Choroid plexus epithelial cell (primary cell): ENCODE results near the gene SPOCK1.

Experiments
- DNase-seq: peaks from one replicate; pipeline ENCODE4 v3.0.0-alpha.2; 2010; ENCODE audit warnings: low read depth
- H3K4me3 ChIP-seq: 2 replicates; pipeline ENCODE4 v1.5.1; 2011; ENCODE audit warnings: low read depth, mild to moderate bottlenecking, control low read depth, low read length, moderate library complexity
- TF ChIP-seq, protein P1 (sequence below): conservative IDR thresholded peaks from 2 replicates; pipeline ENCODE4 v1.5.1; 2011; ENCODE audit warnings: low read depth, mild to moderate bottlenecking, control low read depth, inconsistent platforms, low read length, moderate library complexity

Gene SPOCK1

DNA sequence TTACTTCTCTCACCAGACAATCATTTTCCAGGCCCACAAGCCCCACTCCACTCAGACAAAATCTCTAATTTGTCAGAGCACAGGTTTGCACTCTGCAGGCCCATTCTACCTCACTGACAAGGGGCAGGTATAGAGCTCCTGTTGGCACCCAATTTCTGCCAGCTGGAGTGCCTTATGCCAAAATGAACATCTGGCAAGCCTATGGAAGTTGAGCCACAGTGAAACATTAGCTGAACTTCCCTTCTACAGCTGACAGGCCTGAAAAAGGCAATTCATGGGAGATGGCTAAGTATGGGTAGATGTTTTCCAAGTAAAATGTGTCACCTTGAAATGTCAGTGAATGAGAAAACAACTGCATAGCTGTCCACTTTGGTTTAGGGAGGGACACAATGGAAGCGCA is 87.0 kb downstream of the SPOCK1 start:
- TF ChIP-seq, protein P1, sequence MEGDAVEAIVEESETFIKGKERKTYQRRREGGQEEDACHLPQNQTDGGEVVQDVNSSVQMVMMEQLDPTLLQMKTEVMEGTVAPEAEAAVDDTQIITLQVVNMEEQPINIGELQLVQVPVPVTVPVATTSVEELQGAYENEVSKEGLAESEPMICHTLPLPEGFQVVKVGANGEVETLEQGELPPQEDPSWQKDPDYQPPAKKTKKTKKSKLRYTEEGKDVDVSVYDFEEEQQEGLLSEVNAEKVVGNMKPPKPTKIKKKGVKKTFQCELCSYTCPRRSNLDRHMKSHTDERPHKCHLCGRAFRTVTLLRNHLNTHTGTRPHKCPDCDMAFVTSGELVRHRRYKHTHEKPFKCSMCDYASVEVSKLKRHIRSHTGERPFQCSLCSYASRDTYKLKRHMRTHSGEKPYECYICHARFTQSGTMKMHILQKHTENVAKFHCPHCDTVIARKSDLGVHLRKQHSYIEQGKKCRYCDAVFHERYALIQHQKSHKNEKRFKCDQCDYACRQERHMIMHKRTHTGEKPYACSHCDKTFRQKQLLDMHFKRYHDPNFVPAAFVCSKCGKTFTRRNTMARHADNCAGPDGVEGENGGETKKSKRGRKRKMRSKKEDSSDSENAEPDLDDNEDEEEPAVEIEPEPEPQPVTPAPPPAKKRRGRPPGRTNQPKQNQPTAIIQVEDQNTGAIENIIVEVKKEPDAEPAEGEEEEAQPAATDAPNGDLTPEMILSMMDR: no peak
- DNase-seq: no peak
- no peak overlapping the region for H3K4me3 ChIP-seq

GRCh38 chr5:137410234-137411010 is 88.7 kb downstream of the SPOCK1 start:
- TF ChIP-seq, protein P1: no peak
- no peak for DNase-seq
- H3K4me3 ChIP-seq: no peak overlapping the region

DNA sequence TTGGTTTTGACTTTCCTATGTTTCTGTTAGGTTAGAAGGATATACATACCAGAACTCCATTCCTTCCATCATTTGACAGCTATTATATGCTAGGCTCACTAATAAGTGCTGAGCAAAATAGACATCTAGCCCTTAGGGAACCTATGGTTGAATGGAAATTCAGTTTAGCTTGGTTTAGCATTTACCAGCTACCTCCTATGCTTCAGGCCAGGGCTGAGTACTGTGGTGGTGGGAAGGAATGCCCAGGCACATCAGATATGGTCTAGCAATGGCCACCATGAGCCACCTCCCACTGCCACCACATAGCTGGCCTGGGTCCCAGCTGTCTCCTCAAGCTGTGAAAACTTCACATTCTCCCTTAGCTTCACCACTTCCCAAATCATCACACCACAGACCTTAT is 89.4 kb downstream of the SPOCK1 start:
- no peak overlapping the region for H3K4me3 ChIP-seq
- TF ChIP-seq, protein P1: no peak
- no peak for DNase-seq

GRCh38 chr5:137407090-137407489 is 92.0 kb downstream of the SPOCK1 start:
- no peak overlapping the region for H3K4me3 ChIP-seq
- TF ChIP-seq, protein P1: no peak
- no peak for DNase-seq

- TF ChIP-seq, protein P1: no peak
- no peak for DNase-seq
- no peak overlapping the region for H3K4me3 ChIP-seq
These were observed 93.7 kb downstream of the SPOCK1 start for GRCh38 chr5:137405393-137405792.

GRCh38 chr5:137403869-137404268 is 95.3 kb downstream of the SPOCK1 start:
- TF ChIP-seq, protein P1: no peak
- no peak overlapping the region for H3K4me3 ChIP-seq
- no peak for DNase-seq
